NCI-H2196 treated with DMSO at 0.1 percent for 48 hours (cell line): ENCODE data around the gene TMEM116.
"Not testable (repeated sequence)": the region's sequence is repeated elsewhere in the genome, so short reads cannot be mapped to it uniquely, and the experiment has no call there.

Source experiments
- DNase-seq: peaks from one replicate; lab custom pipeline; 2025; ENCODE audit not compliant: unreplicated experiment; lab: John Stamatoyannopoulos, UW

TMEM116 gene

GRCh38 chr12:111980598-111980997 lies 32.4 kb downstream of the TMEM116 start:
- DNase-seq = no peak

DNA sequence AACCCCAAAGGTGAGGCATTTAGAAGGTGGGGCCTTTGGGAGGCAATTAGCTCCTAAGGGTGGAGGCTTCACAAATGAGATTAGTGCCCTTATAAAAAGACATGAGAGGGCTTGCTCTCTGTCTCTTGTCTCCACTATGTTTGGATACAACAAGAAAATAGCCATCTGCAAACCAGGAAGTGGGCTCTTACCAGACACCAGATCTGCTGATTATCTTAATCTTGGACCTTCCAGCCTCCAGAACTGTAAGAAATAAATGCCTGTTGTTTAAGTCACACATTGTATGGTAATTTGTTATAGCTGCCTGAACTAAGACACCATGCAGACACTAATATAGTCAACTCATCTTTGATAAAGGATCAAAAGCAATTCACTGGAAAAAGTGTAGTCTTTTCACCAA lies 34.4 kb downstream of the TMEM116 start:
- DNase-seq = no peak

DNA sequence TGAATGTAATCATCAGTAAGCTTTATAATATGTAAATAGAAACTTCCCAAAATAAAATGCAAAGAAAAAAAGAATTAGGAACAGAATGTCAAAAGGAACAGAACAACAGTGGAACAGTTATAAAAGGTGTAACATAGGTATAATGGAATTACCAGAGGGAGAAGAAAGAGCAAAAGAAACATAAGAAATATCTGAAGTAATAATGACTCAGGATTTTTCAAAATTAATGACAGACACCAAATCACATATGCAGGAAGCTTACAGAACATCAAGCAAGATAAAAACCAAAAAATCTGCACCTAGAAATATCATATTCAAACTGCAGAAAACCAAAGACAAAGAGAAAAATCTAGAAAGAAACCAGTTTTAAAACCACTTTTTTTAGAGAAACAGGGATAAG lies 36.1 kb downstream of the TMEM116 start:
- DNase-seq = no peak

- DNase-seq = no peak
Measured at GRCh38 chr12:111976291-111976690, 36.7 kb downstream of the TMEM116 start.

DNA sequence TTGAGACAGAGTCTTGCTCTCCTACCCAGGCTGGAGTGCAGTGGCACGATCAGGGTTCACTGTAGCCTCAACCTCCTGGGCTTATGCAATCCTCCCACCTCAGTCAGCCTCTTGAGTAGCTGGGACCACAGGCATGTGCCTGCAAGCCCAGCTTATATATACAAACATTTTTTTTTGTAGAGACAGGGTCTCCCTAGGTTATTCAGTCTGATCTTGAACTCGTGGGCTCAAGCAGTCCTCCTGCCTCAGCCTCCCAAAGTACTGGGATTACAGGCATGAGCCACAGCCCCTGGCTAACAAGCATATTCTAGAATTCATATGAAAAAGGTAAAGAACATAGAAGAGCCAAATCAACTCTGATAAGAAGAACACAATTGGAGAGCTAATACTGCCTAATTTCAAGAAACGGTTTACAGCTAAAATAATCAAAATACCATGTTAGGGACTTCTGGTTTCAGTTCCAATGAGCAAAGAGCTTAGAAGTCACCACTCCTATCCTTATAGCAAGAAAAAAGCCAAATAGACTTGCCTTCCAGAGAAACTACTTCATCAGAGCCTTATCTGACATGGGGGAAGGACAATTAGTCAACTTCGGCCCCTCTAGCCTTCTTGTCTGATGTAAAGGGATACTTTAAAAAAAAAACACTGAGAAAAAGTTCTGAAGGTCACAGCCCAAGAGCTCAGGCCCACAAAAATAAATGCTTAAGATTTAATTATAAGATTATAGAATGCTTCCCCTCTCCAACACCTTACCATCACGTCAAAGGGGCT lies 37.6 kb downstream of the TMEM116 start:
- DNase-seq = no peak

GRCh38 chr12:111971800-111972199 lies 41.2 kb downstream of the TMEM116 start:
- DNase-seq = no peak

GRCh38 chr12:111964935-111965334 lies 48.0 kb downstream of the TMEM116 start:
- no peak for DNase-seq

- not testable (repeated sequence) for DNase-seq
Measured at GRCh38 chr12:111959518-111959917, 53.4 kb downstream of the TMEM116 start.

GRCh38 chr12:111957224-111957623 lies 55.7 kb downstream of the TMEM116 start:
- not testable (repeated sequence) for DNase-seq

DNA sequence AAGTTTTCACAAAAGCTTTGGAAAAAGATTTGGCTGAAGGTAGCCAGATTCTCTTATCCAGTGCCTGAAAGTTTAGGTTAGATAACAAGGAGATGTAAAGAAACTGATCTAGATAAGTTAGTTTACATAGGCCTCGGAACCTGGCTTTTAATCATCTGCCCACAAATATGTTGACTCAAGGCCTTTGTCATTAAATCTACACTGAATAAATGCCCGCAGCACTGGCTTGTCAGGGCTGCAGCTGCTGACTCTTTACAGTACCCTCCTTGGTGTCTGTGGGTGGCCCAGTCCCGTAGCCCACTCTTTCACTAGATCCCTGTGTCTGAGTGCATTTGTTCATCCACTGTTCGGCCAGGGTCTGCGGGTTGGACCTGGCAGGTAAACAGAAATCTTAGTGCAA lies 58.0 kb downstream of the TMEM116 start:
- DNase-seq = no peak

DNA sequence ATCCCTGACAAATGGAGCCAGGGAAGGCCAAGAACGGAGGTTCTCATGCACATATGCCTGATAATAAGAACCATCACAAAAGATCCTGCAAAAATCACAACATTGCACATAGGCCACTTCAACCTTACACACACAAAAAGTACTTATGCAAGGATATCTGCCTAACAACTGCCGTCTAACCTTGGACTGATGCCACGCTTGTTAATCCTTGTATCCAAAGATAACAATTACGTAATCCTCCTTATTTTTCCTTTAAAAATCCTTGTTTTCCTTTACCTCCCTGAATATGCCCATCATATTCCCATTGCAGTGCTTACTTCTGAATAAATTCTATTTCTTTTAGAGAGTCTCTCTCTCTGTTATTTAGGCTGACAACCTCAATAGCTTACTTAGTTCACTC lies 59.5 kb downstream of the TMEM116 start:
- no peak for DNase-seq

DNA sequence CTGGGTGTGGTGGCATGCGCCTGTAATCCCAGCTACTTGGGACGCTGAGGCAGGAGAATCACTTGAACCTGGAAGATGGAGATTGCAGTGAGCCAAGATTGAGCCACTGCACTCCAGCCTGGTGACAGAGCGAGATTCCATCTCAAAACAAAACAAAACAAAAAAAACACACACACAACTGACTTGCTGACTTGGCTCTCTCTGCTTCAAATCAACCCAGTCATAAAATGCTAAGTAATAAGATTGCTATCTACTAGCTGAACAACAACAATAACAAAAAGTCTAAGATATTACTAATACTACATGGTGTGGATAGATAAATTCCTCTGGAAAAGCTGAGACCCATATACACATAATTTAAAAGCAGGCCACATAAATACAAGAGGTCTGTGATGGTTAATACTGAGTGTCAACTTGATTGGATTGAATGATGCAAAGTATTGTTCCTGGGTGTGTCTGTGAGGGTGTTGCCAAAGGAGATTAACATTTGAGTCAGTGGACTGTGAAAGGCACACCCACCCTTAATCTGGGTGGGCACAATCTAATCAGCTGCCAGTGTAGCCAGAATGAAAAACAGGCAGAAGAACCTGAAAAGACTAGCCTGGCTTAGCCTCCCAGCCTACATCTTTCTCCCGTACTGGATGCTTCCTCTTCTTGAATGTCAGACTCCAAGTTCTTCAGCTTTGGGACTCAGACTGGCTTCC lies 60.7 kb downstream of the TMEM116 start:
- DNase-seq = not testable (repeated sequence)

GRCh38 chr12:111950961-111951676 lies 61.8 kb downstream of the TMEM116 start:
- DNase-seq = not testable (repeated sequence)

DNA sequence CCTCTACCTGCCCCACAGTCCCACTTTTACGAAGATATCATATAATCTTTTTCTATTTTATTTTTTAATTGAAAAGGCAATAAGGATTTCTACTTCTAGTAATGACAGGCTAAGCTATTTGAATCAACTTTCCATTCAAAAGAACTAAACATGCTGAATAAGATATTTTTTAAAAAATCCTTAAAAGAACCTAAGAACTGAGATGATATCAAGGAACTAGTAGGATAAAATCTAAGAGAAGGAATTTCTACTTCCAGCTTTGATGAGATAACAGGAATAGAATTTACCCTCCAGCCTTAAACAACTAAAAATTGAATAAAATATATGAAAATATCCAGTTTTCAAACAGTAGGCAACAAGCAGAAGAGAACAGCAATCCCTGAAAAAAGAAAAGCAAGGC lies 69.0 kb downstream of the TMEM116 start:
- DNase-seq = no peak

DNA sequence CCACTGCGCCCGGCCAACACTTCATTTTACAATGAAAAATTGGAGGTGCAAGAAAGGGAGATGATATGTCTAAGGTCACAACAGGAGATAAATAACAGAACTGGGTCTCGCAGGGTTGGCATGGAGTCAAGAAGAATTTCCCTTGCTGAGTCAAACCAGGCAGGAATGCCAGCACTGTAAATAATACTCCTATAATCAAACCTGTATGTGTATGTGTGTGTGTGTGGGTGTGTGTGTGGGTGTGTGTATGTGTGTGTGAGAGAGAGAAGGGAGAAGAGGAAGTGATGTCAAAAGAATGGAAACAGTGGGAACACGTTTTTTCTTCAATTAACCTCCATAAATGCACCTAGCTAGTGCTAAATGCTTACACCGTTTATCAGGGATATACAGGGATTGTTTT lies 70.4 kb downstream of the TMEM116 start:
- DNase-seq = no peak

GRCh38 chr12:111937429-111937828 lies 75.5 kb downstream of the TMEM116 start:
- DNase-seq = no peak

- DNase-seq = no peak
Measured at GRCh38 chr12:111936869-111937268, 76.1 kb downstream of the TMEM116 start.

- DNase-seq = no peak
Measured at GRCh38 chr12:111932241-111932640, 80.7 kb downstream of the TMEM116 start.

DNA sequence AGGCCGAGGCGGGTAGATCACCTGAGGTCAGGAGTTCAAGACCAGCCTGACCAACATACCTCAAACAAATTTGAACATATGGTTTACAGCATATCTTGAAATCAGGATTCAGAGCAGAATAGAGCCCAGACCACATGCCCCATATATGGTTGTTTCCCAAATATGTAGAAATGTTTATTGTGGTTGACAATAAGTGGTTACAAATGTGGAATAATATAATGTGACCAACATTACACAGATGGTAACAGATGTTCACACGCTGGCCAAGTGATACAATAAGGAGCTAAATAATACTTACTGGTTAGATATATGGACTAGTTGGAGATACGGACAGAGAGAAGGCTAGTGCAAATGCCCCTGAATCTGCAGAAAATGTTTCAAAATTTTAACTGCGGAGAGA lies 85.6 kb downstream of the TMEM116 start:
- no peak for DNase-seq

- no peak for DNase-seq
Measured at GRCh38 chr12:111926631-111927030, 86.3 kb downstream of the TMEM116 start.

- no peak for DNase-seq
Measured at GRCh38 chr12:111925171-111925570, 87.8 kb downstream of the TMEM116 start.

- DNase-seq = no peak
Measured at GRCh38 chr12:111907740-111908139, 105.2 kb downstream of the TMEM116 start.
